Loucy (cell line): ENCODE results near the gene MAP3K8.

Experiments used
- EZH2phosphoT487 ChIP-seq: fragments of 200-600 bp; IDR thresholded peaks from 2 replicates; pipeline ENCODE4 v1.6.1; 2018; ENCODE audit warnings: antibody characterized with exemption, mild to moderate bottlenecking, moderate library complexity, borderline replicate concordance
- TF ChIP-seq, protein P1 (sequence below): fragments of 200-600 bp; sonication (generic); conservative IDR thresholded peaks from 2 replicates; pipeline ENCODE4 v1.5.1; 2014; ENCODE audit warnings: mild to moderate bottlenecking, antibody characterized with exemption, low read length

DNA sequence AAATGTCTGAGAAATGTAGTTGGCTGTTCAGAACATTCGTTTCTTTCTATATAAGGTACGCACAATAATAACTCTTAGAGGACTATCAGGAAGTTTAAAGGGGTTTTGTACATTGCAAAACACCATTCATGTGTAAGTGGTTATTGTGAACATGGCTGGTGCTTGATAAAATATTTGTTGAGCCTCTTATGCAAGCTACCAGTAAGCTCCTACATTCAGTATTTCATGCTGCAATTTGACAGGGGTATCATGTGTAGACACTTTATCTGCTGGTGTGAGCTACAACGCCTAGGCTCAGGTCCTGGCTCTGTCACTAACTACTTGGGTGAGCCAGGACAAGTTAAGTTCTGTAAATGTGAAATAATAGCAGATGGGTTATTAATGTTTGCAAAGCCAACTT is 75.5 kb downstream of the MAP3K8 start:
- TF ChIP-seq, protein P1, sequence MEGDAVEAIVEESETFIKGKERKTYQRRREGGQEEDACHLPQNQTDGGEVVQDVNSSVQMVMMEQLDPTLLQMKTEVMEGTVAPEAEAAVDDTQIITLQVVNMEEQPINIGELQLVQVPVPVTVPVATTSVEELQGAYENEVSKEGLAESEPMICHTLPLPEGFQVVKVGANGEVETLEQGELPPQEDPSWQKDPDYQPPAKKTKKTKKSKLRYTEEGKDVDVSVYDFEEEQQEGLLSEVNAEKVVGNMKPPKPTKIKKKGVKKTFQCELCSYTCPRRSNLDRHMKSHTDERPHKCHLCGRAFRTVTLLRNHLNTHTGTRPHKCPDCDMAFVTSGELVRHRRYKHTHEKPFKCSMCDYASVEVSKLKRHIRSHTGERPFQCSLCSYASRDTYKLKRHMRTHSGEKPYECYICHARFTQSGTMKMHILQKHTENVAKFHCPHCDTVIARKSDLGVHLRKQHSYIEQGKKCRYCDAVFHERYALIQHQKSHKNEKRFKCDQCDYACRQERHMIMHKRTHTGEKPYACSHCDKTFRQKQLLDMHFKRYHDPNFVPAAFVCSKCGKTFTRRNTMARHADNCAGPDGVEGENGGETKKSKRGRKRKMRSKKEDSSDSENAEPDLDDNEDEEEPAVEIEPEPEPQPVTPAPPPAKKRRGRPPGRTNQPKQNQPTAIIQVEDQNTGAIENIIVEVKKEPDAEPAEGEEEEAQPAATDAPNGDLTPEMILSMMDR = no peak
- no peak for TF ChIP-seq EZH2phosphoT487
